HepG2 (cell line): ENCODE results near the gene RASAL3.

Experiments
- ATF1 ChIP-seq: IDR thresholded peaks from 2 replicates; pipeline ENCODE4 v1.6.1; 2016; ENCODE audit warnings: mild to moderate bottlenecking, control low read depth
- CTCF ChIP-seq: sonication (generic); formaldehyde crosslinking; IDR thresholded peaks from 2 replicates; pipeline ENCODE4 v1.5.0; 2020; ENCODE audit warnings: mild to moderate bottlenecking, missing genetic modification reagents, moderate library complexity
- FOXC1 ChIP-seq: sonication (generic); formaldehyde crosslinking; IDR thresholded peaks from 2 replicates; pipeline ENCODE4 v1.8.0; 2022; ENCODE audit warnings: mild to moderate bottlenecking, missing genetic modification reagents, borderline replicate concordance
- IRX3 ChIP-seq: sonication (generic); formaldehyde crosslinking; IDR thresholded peaks from 2 replicates; pipeline ENCODE4 v1.8.1; 2023; ENCODE audit warnings: mild to moderate bottlenecking, low read depth, missing genetic modification reagents, borderline replicate concordance
- NR2C2 ChIP-seq: sonication (generic); formaldehyde crosslinking; IDR thresholded peaks from 2 replicates; pipeline ENCODE4 v1.4.0; 2020; ENCODE audit warnings: missing genetic modification reagents, mild to moderate bottlenecking, moderate library complexity, borderline replicate concordance
- POLR2AphosphoS5 ChIP-seq: IDR thresholded peaks from 2 replicates; pipeline ENCODE4 v1.6.1; 2012; ENCODE audit warnings: low read depth, low read length
- TAF1 ChIP-seq: sonication (generic); formaldehyde crosslinking; IDR thresholded peaks from 2 replicates; pipeline ENCODE4 v1.4.0; 2020; ENCODE audit warnings: missing genetic modification reagents
- TBX2 ChIP-seq: sonication (generic); formaldehyde crosslinking; IDR thresholded peaks from 2 replicates; pipeline ENCODE4 v1.5.0; 2020; ENCODE audit warnings: missing genetic modification reagents, mild to moderate bottlenecking, borderline replicate concordance
- TF ChIP-seq, protein P1 (sequence below): sonication (generic); formaldehyde crosslinking; IDR thresholded peaks from 2 replicates; pipeline ENCODE4 v1.4.0; 2020; ENCODE audit warnings: mild to moderate bottlenecking, missing genetic modification reagents
- TF ChIP-seq, protein P2 (sequence below): sonication (generic); formaldehyde crosslinking; IDR thresholded peaks from 2 replicates; pipeline ENCODE4 v1.8.1; 2023; ENCODE audit warnings: mild to moderate bottlenecking, missing genetic modification reagents

DNA sequence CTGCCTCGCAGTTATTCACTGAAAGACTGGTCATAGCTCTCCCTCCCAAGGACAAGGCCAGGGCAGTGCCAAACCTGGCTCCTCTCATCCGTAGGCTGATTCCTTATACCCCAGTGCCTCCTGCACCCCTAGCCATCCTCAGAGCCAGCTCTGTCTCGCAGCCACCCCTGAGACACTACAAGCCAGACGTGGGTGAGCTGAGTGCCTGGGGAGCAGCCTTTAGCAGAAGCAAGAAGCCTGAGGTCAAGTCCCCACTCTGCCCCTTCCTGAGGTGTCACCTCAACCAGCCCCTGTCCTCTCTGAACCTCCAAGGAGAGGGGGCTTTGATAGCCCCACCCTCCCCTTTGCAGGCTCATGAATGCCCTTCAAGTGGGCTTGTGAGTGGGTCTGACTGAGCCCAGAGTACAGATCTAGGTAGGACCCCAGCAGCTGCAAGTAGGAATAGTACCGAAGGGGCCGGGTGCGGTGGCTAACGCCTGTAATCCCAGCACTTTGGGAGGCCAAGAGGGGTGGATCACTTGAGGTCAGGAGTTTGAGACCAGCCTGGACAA, 30.8 kb downstream of the RASAL3 start:
- TF ChIP-seq IRX3 (CRISPR knock-in tag) (no peak), ATF1 (CRISPR knock-in tag) (no peak), CTCF (CRISPR knock-in tag) (no peak; the same call in 1 of the 2 replicates), POLR2AphosphoS5 (no peak), FOXC1 (CRISPR knock-in tag) (no peak), TAF1 (CRISPR knock-in tag) (no peak), TBX2 (CRISPR knock-in tag) (no peak), NR2C2 (CRISPR knock-in tag) (no peak)
- TF ChIP-seq, protein P1, sequence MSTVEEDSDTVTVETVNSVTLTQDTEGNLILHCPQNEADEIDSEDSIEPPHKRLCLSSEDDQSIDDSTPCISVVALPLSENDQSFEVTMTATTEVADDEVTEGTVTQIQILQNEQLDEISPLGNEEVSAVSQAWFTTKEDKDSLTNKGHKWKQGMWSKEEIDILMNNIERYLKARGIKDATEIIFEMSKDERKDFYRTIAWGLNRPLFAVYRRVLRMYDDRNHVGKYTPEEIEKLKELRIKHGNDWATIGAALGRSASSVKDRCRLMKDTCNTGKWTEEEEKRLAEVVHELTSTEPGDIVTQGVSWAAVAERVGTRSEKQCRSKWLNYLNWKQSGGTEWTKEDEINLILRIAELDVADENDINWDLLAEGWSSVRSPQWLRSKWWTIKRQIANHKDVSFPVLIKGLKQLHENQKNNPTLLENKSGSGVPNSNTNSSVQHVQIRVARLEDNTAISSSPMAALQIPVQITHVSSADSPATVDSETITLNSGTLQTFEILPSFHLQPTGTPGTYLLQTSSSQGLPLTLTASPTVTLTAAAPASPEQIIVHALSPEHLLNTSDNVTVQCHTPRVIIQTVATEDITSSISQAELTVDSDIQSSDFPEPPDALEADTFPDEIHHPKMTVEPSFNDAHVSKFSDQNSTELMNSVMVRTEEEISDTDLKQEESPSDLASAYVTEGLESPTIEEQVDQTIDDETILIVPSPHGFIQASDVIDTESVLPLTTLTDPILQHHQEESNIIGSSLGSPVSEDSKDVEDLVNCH: no peak
- TF ChIP-seq, protein P2, sequence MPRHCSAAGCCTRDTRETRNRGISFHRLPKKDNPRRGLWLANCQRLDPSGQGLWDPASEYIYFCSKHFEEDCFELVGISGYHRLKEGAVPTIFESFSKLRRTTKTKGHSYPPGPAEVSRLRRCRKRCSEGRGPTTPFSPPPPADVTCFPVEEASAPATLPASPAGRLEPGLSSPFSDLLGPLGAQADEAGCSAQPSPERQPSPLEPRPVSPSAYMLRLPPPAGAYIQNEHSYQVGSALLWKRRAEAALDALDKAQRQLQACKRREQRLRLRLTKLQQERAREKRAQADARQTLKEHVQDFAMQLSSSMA (CRISPR knock-in tag): no peak
